H9 (cell line): ENCODE results near the gene TMEM182. TPM values are rescaled to one million over a fixed set of nuclear protein-coding genes. Genes with fewer than 3 reads are reported as not detected.

Experiments used
- DNase-seq: peaks from one replicate; pipeline ENCODE4 v3.0.0-alpha.2; 2017
- H2AFZ ChIP-seq: one replicate; pipeline ENCODE4 v1.6.1; 2013; ENCODE audit warnings: mild to moderate bottlenecking, low read length, control low read depth, moderate library complexity
- H2AK5ac ChIP-seq: 2 replicates; pipeline ENCODE4 v1.6.1; 2013; ENCODE audit warnings: low read length, control low read depth, mixed read lengths; ENCODE audit not compliant: insufficient read length
- H2BK120ac ChIP-seq: one replicate; pipeline ENCODE4 v1.6.1; 2013; ENCODE audit warnings: low read depth, mild to moderate bottlenecking, low read length, control low read depth, inconsistent platforms; ENCODE audit not compliant: poor library complexity, severe bottlenecking
- H2BK12ac ChIP-seq: 2 replicates; pipeline ENCODE4 v1.6.1; 2013; ENCODE audit warnings: low read length, control low read depth, mixed read lengths, low read depth; ENCODE audit not compliant: insufficient read length
- H2BK15ac ChIP-seq: 2 replicates; pipeline ENCODE4 v1.6.1; 2013; ENCODE audit warnings: low read depth, low read length, control low read depth
- H2BK20ac ChIP-seq: one replicate; pipeline ENCODE4 v1.6.1; 2013; ENCODE audit warnings: low read depth, mild to moderate bottlenecking, low read length, control low read depth, inconsistent platforms; ENCODE audit not compliant: poor library complexity, severe bottlenecking
- H2BK5ac ChIP-seq: 2 replicates; pipeline ENCODE4 v1.6.1; 2013; ENCODE audit warnings: low read length, control low read depth, mixed read lengths; ENCODE audit not compliant: insufficient read length
- H3K14ac ChIP-seq: 2 replicates; pipeline ENCODE4 v1.6.1; 2013; ENCODE audit warnings: low read length, control low read depth; ENCODE audit not compliant: insufficient read depth
- H3K18ac ChIP-seq: 2 replicates; pipeline ENCODE4 v1.6.1; 2013; ENCODE audit warnings: low read depth, mild to moderate bottlenecking, mixed read lengths, low read length, control low read depth; ENCODE audit not compliant: insufficient read length
- H3K23ac ChIP-seq: 2 replicates; pipeline ENCODE4 v1.6.1; 2013; ENCODE audit warnings: low read length, control low read depth, mixed read lengths, low read depth; ENCODE audit not compliant: insufficient read length
- H3K23me2 ChIP-seq: 2 replicates; pipeline ENCODE4 v1.6.1; 2013; ENCODE audit warnings: low read depth, mild to moderate bottlenecking, mixed read lengths, low read length, control low read depth; ENCODE audit not compliant: insufficient read length, poor library complexity, severe bottlenecking
- H3K27ac ChIP-seq: 2 replicates; pipeline ENCODE4 v1.5.1; 2013; ENCODE audit warnings: low read length, control low read depth, mixed read lengths, low read depth; ENCODE audit not compliant: insufficient read length
- H3K27me3 ChIP-seq: 2 replicates; pipeline ENCODE4 v1.6.1; 2013; ENCODE audit warnings: low read length, control low read depth, inconsistent platforms; ENCODE audit not compliant: insufficient read depth
- H3K4ac ChIP-seq: 2 replicates; pipeline ENCODE4 v1.6.1; 2013; ENCODE audit warnings: low read depth, mild to moderate bottlenecking, control low read depth, inconsistent platforms, low read length, moderate library complexity
- H3K4me1 ChIP-seq: 2 replicates; pipeline ENCODE4 v1.6.1; 2013; ENCODE audit warnings: low read length, control low read depth, inconsistent platforms; ENCODE audit not compliant: insufficient read depth
- H3K4me2 ChIP-seq: 2 replicates; pipeline ENCODE4 v1.6.1; 2013; ENCODE audit warnings: low read length, control low read depth, mixed read lengths; ENCODE audit not compliant: insufficient read length, insufficient read depth
- H3K56ac ChIP-seq: 2 replicates; pipeline ENCODE4 v1.6.1; 2013; ENCODE audit warnings: low read depth, mild to moderate bottlenecking, mixed read lengths, low read length, control low read depth; ENCODE audit not compliant: insufficient read length
- H3K79me1 ChIP-seq: 2 replicates; pipeline ENCODE4 v1.6.1; 2013; ENCODE audit warnings: low read depth, mild to moderate bottlenecking, moderate library complexity, low read length, control low read depth, inconsistent platforms; ENCODE audit not compliant: insufficient read depth, poor library complexity, severe bottlenecking
- H3K79me2 ChIP-seq: 2 replicates; pipeline ENCODE4 v1.6.1; 2013; ENCODE audit warnings: low read length, control low read depth, inconsistent platforms; ENCODE audit not compliant: insufficient read depth
- H3K9ac ChIP-seq: 2 replicates; pipeline ENCODE4 v1.6.1; 2013; ENCODE audit warnings: low read length, control low read depth, mixed read lengths; ENCODE audit not compliant: insufficient read length; ENCODE audit errors: extremely low read depth
- H3K9me3 ChIP-seq: one replicate; pipeline ENCODE4 v1.6.1; 2013; ENCODE audit warnings: low read depth, low read length, inconsistent platforms; ENCODE audit not compliant: control insufficient read depth
- H3T11ph ChIP-seq: one replicate; pipeline ENCODE4 v1.6.1; 2013; ENCODE audit warnings: mild to moderate bottlenecking, low read length, control low read depth, inconsistent platforms
- H4K20me1 ChIP-seq: one replicate; pipeline ENCODE4 v1.6.1; 2013; ENCODE audit not compliant: control insufficient read depth, insufficient read length, insufficient read depth
- H4K5ac ChIP-seq: 2 replicates; pipeline ENCODE4 v1.6.1; 2013; ENCODE audit warnings: low read depth, mild to moderate bottlenecking, mixed read lengths, low read length, control low read depth; ENCODE audit not compliant: insufficient read length
- H4K8ac ChIP-seq: replicated peaks from 2 replicates; pipeline ENCODE4 v1.6.1; 2013; ENCODE audit warnings: low read length, control low read depth, mixed read lengths, low read depth; ENCODE audit not compliant: insufficient read length
- H4K91ac ChIP-seq: 2 replicates; pipeline ENCODE4 v1.6.1; 2013; ENCODE audit warnings: low read depth, mild to moderate bottlenecking, moderate library complexity, mixed read lengths, low read length, control low read depth; ENCODE audit not compliant: insufficient read length
- H3K27ac Mint-ChIP-seq, 3 experiments: 2 replicates in 2 of 3; 3 replicates in 1 of 3; pipeline ENCODE4 v1.8.0; 2020 to 2021; ENCODE audit warnings: mixed read lengths in 3 of 3, mild to moderate bottlenecking in 1 of 3, moderate library complexity in 1 of 3
- H3K27me3 Mint-ChIP-seq: 2 replicates; pipeline ENCODE4 v1.8.0; 2021; ENCODE audit warnings: low read depth, mild to moderate bottlenecking, moderate library complexity, mixed read lengths
- H3K36me3 Mint-ChIP-seq, 3 experiments: 2 replicates in 2 of 3; 3 replicates in 1 of 3; pipeline ENCODE4 v1.8.0; 2020 to 2021; ENCODE audit warnings: low read depth in 3 of 3, mixed read lengths in 3 of 3; ENCODE audit not compliant: insufficient read depth in 1 of 3
- H3K4me1 Mint-ChIP-seq, 2 experiments: 2 replicates each; pipeline ENCODE4 v1.8.0; 2020; ENCODE audit warnings: mixed read lengths in 2 of 2
- H3K4me3 Mint-ChIP-seq, 2 experiments: 2 replicates in 1 of 2; 3 replicates in 1 of 2; pipeline ENCODE4 v1.8.0; 2020 to 2021; ENCODE audit warnings: mild to moderate bottlenecking in 2 of 2, mixed read lengths in 2 of 2, moderate library complexity in 1 of 2
- H3K9me3 Mint-ChIP-seq, 2 experiments: 2 replicates in 1 of 2; 3 replicates in 1 of 2; pipeline ENCODE4 v1.8.0; 2020; ENCODE audit warnings: mild to moderate bottlenecking in 2 of 2, mixed read lengths in 2 of 2, moderate library complexity in 1 of 2
- WGBS: extraction: QIAGEN DNeasy Blood & Tissue Kit; methylation state at CpG from one replicate; pipeline ENCODE4 v1.1.7; 2013; ENCODE audit warnings: missing lambda C conversion rate, low lambda C conversion rate, mixed read lengths; ENCODE audit not compliant: insufficient read length; ENCODE audit errors: extremely low coverage; 5-methylcytosine and 5-hydroxymethylcytosine counted together
- total RNA-seq: library from RNA; stranded (reverse); gene quantifications from 2 replicates; pipeline ENCODE4 v1.2.1, GENCODE V29; 2021
- TF ChIP-seq, protein P1 (sequence below): fragments of 200-600 bp; sonication (generic); conservative IDR thresholded peaks from 3 replicates; pipeline ENCODE4 v1.8.0; 2021; ENCODE audit warnings: antibody characterized with exemption, mild to moderate bottlenecking

TMEM182 gene
- total RNA-seq, 1 experiment from 2014 or later: 3.6 TPM

DNA sequence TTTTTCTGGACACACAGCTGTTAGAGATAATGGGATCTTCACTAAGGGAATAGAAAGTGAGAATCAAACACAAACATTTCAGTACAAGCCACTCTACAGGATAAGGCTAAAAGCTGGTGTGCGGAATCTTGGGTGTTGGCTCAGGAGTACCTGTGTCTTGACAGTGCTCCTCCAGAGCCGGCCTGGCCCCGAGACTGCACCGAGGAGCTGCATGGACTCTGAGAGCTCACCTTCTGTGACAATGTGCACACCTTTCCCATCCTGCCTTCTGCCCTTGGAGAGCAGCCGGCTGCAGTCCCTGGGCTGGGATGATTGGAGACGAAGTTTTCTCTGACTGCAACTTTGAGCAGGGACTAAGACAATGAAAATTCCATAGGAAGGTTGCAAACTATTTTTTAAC, 89.1 kb downstream of the TMEM182 start:
- H3K18ac ChIP-seq: no peak overlapping the region
- no peaks in the 10 kb centered on the region for H3K27me3 ChIP-seq
- Mint-ChIP-seq H3K4me1 (peaks cover 6 to 7% of the 10 kb centered on the region in 2 experiments), H3K27ac (no peak overlapping the region; a peak in 1 of 7 replicates), H3K4me3 (no peak overlapping the region), H3K36me3 (peaks cover 9 to 17% (median 11%) of the 10 kb centered on the region in 3 experiments; a peak in 5 of 7 replicates), H3K27me3 (peaks cover 4% of the 10 kb centered on the region), H3K9me3 (peaks cover 15 to 23% of the 10 kb centered on the region in 2 experiments)
- no peak overlapping the region for H2BK15ac ChIP-seq
- H2BK20ac ChIP-seq: no peak overlapping the region
- H3K56ac ChIP-seq: no peak overlapping the region
- no peak overlapping the region for H2BK120ac ChIP-seq
- no peak overlapping the region for H3K23ac ChIP-seq
- TF ChIP-seq, protein P1, sequence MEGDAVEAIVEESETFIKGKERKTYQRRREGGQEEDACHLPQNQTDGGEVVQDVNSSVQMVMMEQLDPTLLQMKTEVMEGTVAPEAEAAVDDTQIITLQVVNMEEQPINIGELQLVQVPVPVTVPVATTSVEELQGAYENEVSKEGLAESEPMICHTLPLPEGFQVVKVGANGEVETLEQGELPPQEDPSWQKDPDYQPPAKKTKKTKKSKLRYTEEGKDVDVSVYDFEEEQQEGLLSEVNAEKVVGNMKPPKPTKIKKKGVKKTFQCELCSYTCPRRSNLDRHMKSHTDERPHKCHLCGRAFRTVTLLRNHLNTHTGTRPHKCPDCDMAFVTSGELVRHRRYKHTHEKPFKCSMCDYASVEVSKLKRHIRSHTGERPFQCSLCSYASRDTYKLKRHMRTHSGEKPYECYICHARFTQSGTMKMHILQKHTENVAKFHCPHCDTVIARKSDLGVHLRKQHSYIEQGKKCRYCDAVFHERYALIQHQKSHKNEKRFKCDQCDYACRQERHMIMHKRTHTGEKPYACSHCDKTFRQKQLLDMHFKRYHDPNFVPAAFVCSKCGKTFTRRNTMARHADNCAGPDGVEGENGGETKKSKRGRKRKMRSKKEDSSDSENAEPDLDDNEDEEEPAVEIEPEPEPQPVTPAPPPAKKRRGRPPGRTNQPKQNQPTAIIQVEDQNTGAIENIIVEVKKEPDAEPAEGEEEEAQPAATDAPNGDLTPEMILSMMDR: no peak
- H3K14ac ChIP-seq: no peak overlapping the region
- H2AK5ac ChIP-seq: no peak overlapping the region
- no peaks in the 10 kb centered on the region for H3K9me3 ChIP-seq
- H4K20me1 ChIP-seq: no peaks in the 10 kb centered on the region
- H4K91ac ChIP-seq: no peak overlapping the region
- H3T11ph ChIP-seq: no peak overlapping the region
- no peak overlapping the region for H3K9ac ChIP-seq
- no peaks in the 10 kb centered on the region for H3K79me2 ChIP-seq
- no peak overlapping the region for H4K8ac ChIP-seq
- H2BK12ac ChIP-seq: no peak overlapping the region
- H2AFZ ChIP-seq: no peak overlapping the region
- H3K4me2 ChIP-seq: no peak overlapping the region
- H3K79me1 ChIP-seq: no peaks in the 10 kb centered on the region
- no peaks in the 10 kb centered on the region for H3K4me1 ChIP-seq
- no peak overlapping the region for H3K27ac ChIP-seq
- no peak overlapping the region for H4K5ac ChIP-seq
- no peak overlapping the region for H2BK5ac ChIP-seq
- no CpG with 5 or more reads among the region's 6 CpGs for WGBS
- H3K4ac ChIP-seq: no peak overlapping the region
- no peak for DNase-seq
- no peaks in the 10 kb centered on the region for H3K23me2 ChIP-seq
